KOPT-K1 (cell line): ENCODE data around the gene TBCK.

Experiments used
- H3K27ac ChIP-seq: fragments of 200-600 bp; sonication (generic); 2 replicates; pipeline ENCODE4 v1.5.1; 2016; ENCODE audit warnings: antibody characterized with exemption, mild to moderate bottlenecking, low read depth, low read length; ENCODE audit not compliant: poor library complexity, severe bottlenecking
- H3K36me3 ChIP-seq: fragments of 200-600 bp; sonication (generic); 2 replicates; pipeline ENCODE4 v1.5.1; 2017; ENCODE audit warnings: antibody characterized with exemption, mild to moderate bottlenecking, low read length, moderate library complexity; ENCODE audit not compliant: insufficient read depth
- H3K9me3 ChIP-seq: fragments of 200-600 bp; sonication (generic); 2 replicates; pipeline ENCODE4 v1.5.1; 2017; ENCODE audit warnings: antibody characterized with exemption, low read length, mild to moderate bottlenecking; ENCODE audit not compliant: insufficient read depth, poor library complexity, severe bottlenecking

The TBCK gene

DNA sequence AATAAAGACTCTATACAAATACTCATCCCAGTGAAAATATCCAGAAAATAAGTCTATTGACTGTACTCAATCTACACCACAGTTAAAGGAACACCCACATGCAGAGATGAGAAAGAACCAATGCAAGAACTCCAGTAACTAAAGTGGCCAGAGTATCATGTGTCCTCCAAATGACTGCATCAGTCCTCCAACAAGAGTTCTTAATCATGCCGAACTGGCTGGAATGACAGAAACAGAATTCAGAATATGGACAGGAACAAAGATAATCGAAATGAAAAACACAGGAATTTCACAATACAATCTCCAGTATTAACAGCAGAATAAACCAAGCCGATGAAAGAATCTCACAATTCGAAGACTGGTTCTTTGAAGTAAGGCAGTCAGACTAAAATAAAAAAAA lies 210.3 kb downstream of the TBCK start:
- Histone ChIP-seq H3K36me3 (peaks cover 30% of the 10 kb centered on the region; the same call in 1 of the 2 replicates), H3K27ac (no peak overlapping the region), H3K9me3 (peaks cover 40% of the 10 kb centered on the region)

GRCh38 chr4:106104276-106104675 lies 211.7 kb downstream of the TBCK start:
- no peak overlapping the region for H3K27ac ChIP-seq
- H3K9me3 ChIP-seq = peaks cover 25% of the 10 kb centered on the region
- H3K36me3 ChIP-seq = peaks cover 22% of the 10 kb centered on the region; the same call in 1 of the 2 replicates

DNA sequence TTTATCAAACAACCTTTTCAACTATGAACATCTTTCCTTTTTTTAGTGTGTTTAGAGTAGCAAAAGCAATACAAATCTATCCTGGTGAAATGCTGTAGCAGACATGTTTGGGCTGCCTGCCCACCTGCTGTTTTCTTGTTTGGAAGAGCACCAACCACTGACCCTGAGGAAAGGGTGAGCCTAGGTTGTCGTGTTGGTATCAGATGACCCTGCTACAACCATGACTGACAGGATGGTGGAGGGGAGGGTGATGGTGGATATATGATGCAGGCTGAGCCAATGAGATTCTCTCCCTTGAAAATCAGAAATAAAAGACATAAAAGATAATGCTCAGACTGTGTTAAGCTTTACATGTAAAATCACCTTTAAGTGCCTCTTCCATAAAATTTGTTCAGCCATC lies 219.6 kb downstream of the TBCK start:
- H3K27ac ChIP-seq = no peak overlapping the region
- peaks cover under 1% of the 10 kb centered on the region; the same call in 1 of the 2 replicates for H3K36me3 ChIP-seq

GRCh38 chr4:106095408-106095807 lies 220.6 kb downstream of the TBCK start:
- no peak overlapping the region for H3K27ac ChIP-seq
- H3K36me3 ChIP-seq = peaks cover 11% of the 10 kb centered on the region; the same call in 1 of the 2 replicates
- peaks cover 20% of the 10 kb centered on the region for H3K9me3 ChIP-seq

More for the DNA sequence above, 219.6 kb downstream of the TBCK start:
- H3K9me3 ChIP-seq = peaks cover 10% of the 10 kb centered on the region

- peaks cover 33% of the 10 kb centered on the region for H3K9me3 ChIP-seq
- peaks cover 22% of the 10 kb centered on the region; the same call in 1 of the 2 replicates for H3K36me3 ChIP-seq
- H3K27ac ChIP-seq = no peak overlapping the region
Measured at GRCh38 chr4:106092361-106093040, 223.5 kb downstream of the TBCK start.

DNA sequence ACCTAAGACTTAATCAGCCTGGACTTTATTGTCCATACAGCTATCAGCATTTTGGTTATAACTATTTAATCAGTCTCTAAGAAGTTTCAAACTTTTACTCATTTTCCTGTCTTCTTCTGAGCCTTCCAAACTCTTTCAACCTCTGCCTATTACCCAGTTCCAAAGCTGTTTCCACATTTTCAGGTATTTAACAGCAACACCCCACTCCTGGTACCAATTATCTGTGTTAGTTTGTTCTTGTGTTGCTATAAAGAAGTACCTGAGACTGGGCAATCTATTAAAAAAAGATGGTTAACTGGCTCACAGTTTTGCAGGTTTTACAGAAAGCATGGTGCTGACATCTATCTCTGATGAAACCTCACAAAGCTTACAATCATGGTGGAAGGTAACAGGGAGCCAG lies 225.2 kb downstream of the TBCK start:
- H3K9me3 ChIP-seq = peaks cover 33% of the 10 kb centered on the region
- H3K36me3 ChIP-seq = peaks cover 22% of the 10 kb centered on the region; the same call in 1 of the 2 replicates

DNA sequence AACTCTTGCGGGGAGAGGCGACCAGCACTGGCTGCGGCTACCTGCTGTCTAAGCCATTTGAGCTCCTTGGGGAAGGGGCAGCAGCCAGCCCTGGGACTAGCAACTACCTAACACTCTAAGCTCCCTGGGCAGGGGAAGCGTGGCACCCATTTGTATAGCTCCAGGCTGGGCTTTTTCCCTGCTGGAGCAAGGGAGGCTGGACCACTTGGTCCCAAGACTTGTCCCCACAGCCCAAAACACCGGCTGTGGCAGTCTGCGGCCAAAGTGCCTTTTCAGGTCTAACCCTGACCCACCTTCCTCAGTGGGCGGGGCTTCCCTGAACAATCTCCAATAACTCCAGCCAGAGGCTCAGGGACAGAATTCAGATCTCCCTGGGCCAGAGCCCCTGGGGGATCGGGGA lies 232.9 kb downstream of the TBCK start:
- Histone ChIP-seq H3K9me3 (peaks cover 6% of the 10 kb centered on the region), H3K27ac (no peak overlapping the region), H3K36me3 (0 out of 2 replicates have a peak, but pooled peaks cover 4% of the 10 kb centered on the region)

More for the DNA sequence above, 225.2 kb downstream of the TBCK start:
- no peak overlapping the region for H3K27ac ChIP-seq

GRCh38 chr4:106080376-106080775 lies 235.6 kb downstream of the TBCK start:
- Histone ChIP-seq H3K9me3 (peaks cover 21% of the 10 kb centered on the region), H3K36me3 (peaks cover 4% of the 10 kb centered on the region; the same call in 1 of the 2 replicates), H3K27ac (no peak overlapping the region)

GRCh38 chr4:106079616-106080015 lies 236.4 kb downstream of the TBCK start:
- Histone ChIP-seq H3K36me3 (peaks cover 4% of the 10 kb centered on the region; the same call in 1 of the 2 replicates), H3K27ac (no peak overlapping the region)

DNA sequence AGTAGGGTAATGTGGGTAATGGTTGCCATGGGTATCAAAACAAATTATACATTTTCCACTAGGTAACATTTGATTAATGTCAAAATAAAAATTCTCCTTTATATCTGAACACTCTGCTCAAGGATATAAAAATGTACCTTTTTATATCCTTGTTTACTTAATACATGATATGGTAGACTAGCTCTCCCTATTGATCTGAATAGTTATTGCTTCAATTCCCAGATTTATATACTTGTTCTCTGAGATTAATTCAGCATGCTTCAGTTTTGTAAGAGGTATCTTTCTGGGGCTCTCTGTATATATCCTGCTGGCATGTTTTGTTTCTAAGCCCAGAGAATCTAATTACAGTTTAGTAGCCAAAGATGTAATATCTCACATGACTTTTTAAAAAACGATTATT lies 251.0 kb downstream of the TBCK start:
- Histone ChIP-seq H3K27ac (no peak overlapping the region), H3K36me3 (no peaks in the 10 kb centered on the region), H3K9me3 (no peaks in the 10 kb centered on the region)

More at GRCh38 chr4:106079616-106080015, 236.4 kb downstream of the TBCK start:
- peaks cover 21% of the 10 kb centered on the region for H3K9me3 ChIP-seq

DNA sequence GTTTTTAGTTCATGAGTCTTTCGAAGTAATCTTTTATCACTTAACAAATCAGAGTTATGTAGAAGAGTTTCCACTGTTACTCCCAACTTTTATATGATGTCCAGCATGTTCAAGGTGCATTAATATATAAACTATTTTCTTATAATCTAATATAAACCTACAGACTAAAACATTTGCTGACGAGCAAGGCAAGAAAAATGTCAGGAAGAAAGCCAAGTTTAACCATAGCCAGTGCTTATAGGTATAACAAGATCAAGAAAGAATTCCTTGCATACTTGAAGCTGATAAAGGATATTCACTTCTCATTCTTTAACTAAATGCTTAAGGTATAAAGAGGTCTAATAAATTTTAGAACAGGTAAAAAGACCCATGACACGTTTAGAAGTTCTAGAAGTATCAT lies 253.0 kb downstream of the TBCK start:
- no peaks in the 10 kb centered on the region for H3K9me3 ChIP-seq
- H3K27ac ChIP-seq = no peak overlapping the region
- no peaks in the 10 kb centered on the region for H3K36me3 ChIP-seq

- no peak overlapping the region for H3K27ac ChIP-seq
- H3K9me3 ChIP-seq = no peaks in the 10 kb centered on the region
- H3K36me3 ChIP-seq = no peaks in the 10 kb centered on the region
Measured at GRCh38 chr4:106062452-106062875, 253.5 kb downstream of the TBCK start.

GRCh38 chr4:106058921-106059320 lies 257.1 kb downstream of the TBCK start:
- Histone ChIP-seq H3K27ac (no peak overlapping the region), H3K36me3 (no peaks in the 10 kb centered on the region), H3K9me3 (no peaks in the 10 kb centered on the region)

- H3K9me3 ChIP-seq = no peaks in the 10 kb centered on the region
- H3K36me3 ChIP-seq = no peaks in the 10 kb centered on the region
- no peak overlapping the region for H3K27ac ChIP-seq
Measured at GRCh38 chr4:106056914-106057313, 259.1 kb downstream of the TBCK start.

- Histone ChIP-seq H3K9me3 (no peaks in the 10 kb centered on the region), H3K36me3 (no peaks in the 10 kb centered on the region)
Measured at GRCh38 chr4:106051514-106051913, 264.5 kb downstream of the TBCK start.

GRCh38 chr4:106049490-106049889 lies 266.5 kb downstream of the TBCK start:
- Histone ChIP-seq H3K36me3 (no peaks in the 10 kb centered on the region), H3K9me3 (no peaks in the 10 kb centered on the region), H3K27ac (no peak overlapping the region)

More at GRCh38 chr4:106051514-106051913, 264.5 kb downstream of the TBCK start:
- H3K27ac ChIP-seq = no peak overlapping the region
